Vagina (tissue), 2 donors: ENCODE data around the gene NUP210. TPM values are rescaled to one million over a fixed set of nuclear protein-coding genes. Genes with fewer than 3 reads are reported as not detected.

Experiments
- DNase-seq, 2 donors: peaks; one replicate each; pipeline ENCODE4 v3.0.0-alpha.2; 2017; ENCODE audit errors: extremely low spot score in 2 of 2
- H3K27ac ChIP-seq: fragments of 200-600 bp; sonication (generic); one replicate; pipeline ENCODE4 v1.5.1; 2019
- H3K27me3 ChIP-seq: fragments of 200-600 bp; sonication (generic); one replicate; pipeline ENCODE4 v1.5.1; 2019
- H3K36me3 ChIP-seq, 2 donors: fragments of 200-600 bp; sonication (generic); one replicate each; pipeline ENCODE4 v1.5.1; 2017 to 2019
- H3K4me1 ChIP-seq: fragments of 200-600 bp; sonication (generic); one replicate; pipeline ENCODE4 v1.5.1; 2019
- H3K4me3 ChIP-seq, 2 donors: fragments of 200-600 bp; sonication (generic); 1 replicate in 1 of 2; 2 replicates in 1 of 2; pipeline ENCODE4 v1.5.1; 2016 to 2019
- H3K9me3 ChIP-seq: fragments of 200-600 bp; sonication (generic); one replicate; pipeline ENCODE4 v1.5.1; 2019
- POLR2A ChIP-seq, 2 donors: fragments of 450-650 bp; IDR thresholded peaks; one replicate each; pipeline ENCODE4 v1.6.1; 2017; ENCODE audit warnings: antibody characterized with exemption in 2 of 2, mild to moderate bottlenecking in 2 of 2, moderate library complexity in 2 of 2
- POLR2AphosphoS5 ChIP-seq, 2 donors: sonication (generic); formaldehyde crosslinking; IDR thresholded peaks; one replicate each; pipeline ENCODE4 v1.9.0; 2017; ENCODE audit warnings: antibody characterized with exemption in 2 of 2, mild to moderate bottlenecking in 2 of 2, low read depth in 1 of 2; ENCODE audit not compliant: insufficient read depth in 1 of 2
- intact Hi-C: fragments of 100-400 bp; cut with DNase I; formaldehyde crosslinking; loops from one replicate; pipeline ENCODE4 v1.15.1; 2023
- total RNA-seq: library from RNA; depleted of rRNA; stranded (reverse); fragments of >200 nt; gene quantifications from one replicate; pipeline ENCODE4 v1.2.3, GENCODE V29; 2016
- TF ChIP-seq, protein P1 (sequence below), 3 experiments: fragments of 450-650 bp in 2 of 3; fragments of 200-600 bp in 1 of 3; sonication (generic) in 1 of 3; IDR thresholded peaks; one replicate each; pipeline ENCODE4 v1.5.1; 2017 to 2019; ENCODE audit warnings: antibody characterized with exemption in 3 of 3, mild to moderate bottlenecking in 2 of 3, moderate library complexity in 2 of 3

Gene NUP210
- total RNA-seq, 1 donor from 2014 or later: 10.1 TPM

DNA sequence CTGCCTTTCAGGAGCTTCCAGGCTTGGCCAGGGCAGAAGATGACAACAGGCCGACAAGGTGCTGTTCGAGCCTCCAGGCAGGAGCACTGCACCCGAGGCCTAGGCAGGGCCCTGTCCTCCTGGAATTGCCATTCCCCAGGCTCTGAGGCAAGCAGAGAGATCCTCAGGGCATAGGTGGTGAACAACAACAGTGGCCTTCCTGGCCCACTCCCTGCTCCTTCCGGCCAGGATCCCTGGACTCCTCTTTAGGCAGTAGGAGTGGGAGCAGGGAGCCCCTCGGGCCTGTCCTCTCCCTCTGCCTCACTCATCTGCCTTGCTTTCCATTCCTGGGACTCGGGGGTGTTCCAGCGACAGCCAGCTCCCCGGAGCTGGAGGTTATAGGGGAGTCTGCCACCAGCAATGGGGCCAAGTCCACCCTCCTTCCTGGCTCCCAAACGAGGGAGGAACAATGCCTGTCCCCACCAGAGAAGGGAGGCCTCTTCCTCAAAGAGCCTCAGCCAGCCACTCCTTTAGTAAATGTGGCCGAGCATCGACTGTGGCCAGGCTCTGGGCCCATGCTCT, 135.0 kb downstream of the NUP210 start:
- H3K27me3 ChIP-seq: peaks cover 4% of the 10 kb centered on the region

DNA sequence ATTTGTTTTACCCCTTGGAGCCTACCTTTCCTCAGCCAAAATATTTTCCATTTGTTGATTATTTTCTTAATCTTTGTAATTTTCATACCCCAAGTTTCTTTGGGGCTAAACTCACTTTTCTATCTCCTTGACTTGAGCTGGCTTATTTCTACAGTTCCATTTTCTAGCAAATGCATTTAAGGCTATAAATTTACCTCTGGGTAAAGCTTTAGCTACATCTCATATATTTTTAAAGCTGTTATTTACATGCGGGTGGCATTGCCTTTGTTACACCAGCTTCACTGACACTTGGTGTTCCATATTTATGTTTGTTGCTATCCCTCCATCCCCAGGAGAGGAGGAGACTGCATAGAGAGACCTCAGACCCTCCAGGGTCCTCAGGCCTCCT, 136.3 kb downstream of the NUP210 start:
- H3K27me3 ChIP-seq: peaks cover 4% of the 10 kb centered on the region
- H3K9me3 ChIP-seq: peaks cover 9% of the 10 kb centered on the region
- DNase-seq: no peak
- no peak overlapping the region for H3K27ac ChIP-seq
- H3K4me1 ChIP-seq: peaks cover 22% of the 10 kb centered on the region
- TF ChIP-seq, protein P1, sequence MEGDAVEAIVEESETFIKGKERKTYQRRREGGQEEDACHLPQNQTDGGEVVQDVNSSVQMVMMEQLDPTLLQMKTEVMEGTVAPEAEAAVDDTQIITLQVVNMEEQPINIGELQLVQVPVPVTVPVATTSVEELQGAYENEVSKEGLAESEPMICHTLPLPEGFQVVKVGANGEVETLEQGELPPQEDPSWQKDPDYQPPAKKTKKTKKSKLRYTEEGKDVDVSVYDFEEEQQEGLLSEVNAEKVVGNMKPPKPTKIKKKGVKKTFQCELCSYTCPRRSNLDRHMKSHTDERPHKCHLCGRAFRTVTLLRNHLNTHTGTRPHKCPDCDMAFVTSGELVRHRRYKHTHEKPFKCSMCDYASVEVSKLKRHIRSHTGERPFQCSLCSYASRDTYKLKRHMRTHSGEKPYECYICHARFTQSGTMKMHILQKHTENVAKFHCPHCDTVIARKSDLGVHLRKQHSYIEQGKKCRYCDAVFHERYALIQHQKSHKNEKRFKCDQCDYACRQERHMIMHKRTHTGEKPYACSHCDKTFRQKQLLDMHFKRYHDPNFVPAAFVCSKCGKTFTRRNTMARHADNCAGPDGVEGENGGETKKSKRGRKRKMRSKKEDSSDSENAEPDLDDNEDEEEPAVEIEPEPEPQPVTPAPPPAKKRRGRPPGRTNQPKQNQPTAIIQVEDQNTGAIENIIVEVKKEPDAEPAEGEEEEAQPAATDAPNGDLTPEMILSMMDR (IDR thresholded peaks at IDR 0.05): no peak
- TF ChIP-seq POLR2A (IDR thresholded peaks at IDR 0.05): no peak
- no peak for TF ChIP-seq POLR2AphosphoS5 (IDR thresholded peaks at IDR 0.05; ENCODE audit: insufficient read depth in 1 of 2, low read depth in 1 of 2)
- no peaks in the 10 kb centered on the region for H3K36me3 ChIP-seq
- intact Hi-C loops: no loop called here
- H3K4me3 ChIP-seq: peak overlapping the region in 1 of 2 donors; percentile 47

More for the DNA sequence above, 135.0 kb downstream of the NUP210 start:
- intact Hi-C loops: no loop called here
- no peak for DNase-seq
- H3K36me3 ChIP-seq: no peaks in the 10 kb centered on the region
- TF ChIP-seq POLR2A (IDR thresholded peaks at IDR 0.05): no peak
- no peak for TF ChIP-seq POLR2AphosphoS5 (IDR thresholded peaks at IDR 0.05; ENCODE audit: insufficient read depth in 1 of 2, low read depth in 1 of 2)
- TF ChIP-seq, protein P1 (IDR thresholded peaks at IDR 0.05): no peak
- H3K9me3 ChIP-seq: peaks cover 9% of the 10 kb centered on the region
- peaks cover 22% of the 10 kb centered on the region for H3K4me1 ChIP-seq
- no peak overlapping the region for H3K4me3 ChIP-seq
- H3K27ac ChIP-seq: no peak overlapping the region

DNA sequence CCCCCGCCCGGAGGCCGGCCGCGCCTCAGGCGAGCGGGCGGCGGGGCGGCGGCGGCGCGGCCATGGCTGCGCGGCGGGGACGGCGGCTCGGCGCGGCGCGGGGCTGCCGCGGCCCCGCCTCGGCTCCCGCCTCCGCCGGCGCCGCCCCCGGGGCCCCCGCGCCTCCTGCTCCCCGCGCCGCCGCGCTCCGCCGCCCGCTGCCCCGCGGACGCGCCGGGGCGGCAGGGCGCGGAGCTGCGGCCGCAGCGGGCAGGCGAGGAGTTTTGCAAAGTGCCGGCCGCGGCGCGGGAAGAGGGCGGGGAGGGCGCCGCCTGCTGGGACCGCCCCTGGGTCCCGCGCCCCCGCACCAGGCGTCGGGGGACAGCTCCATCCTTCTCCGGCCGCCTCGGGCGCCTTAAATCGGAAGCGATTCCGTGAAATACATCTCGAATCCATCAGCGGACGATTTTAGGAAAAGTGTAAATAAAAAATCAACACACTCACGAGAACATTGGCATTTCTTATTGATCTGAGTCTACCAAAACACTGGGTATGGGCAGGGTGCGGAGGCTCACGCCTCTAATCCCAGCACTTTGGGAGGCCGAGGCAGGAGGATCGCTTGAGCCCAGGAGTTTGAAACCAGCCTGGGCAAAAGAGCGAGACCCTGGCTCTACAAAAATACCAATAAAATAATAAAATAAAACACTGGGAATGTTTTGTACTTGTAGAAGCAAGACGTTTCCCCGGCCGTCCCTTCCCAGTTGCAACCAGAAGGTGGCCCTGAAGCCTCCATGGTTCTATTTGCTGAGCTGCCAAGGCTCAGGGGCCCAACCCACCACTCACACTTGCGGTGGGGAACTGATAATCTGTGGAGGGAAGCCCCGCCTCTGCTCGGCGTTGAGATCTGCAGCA, 136.9 kb downstream of the NUP210 start:
- Histone ChIP-seq H3K27ac (no peak overlapping the region), H3K9me3 (peaks cover 9% of the 10 kb centered on the region), H3K4me1 (peaks cover 22% of the 10 kb centered on the region), H3K4me3 (peak overlapping the region; percentile 51 to 56), H3K36me3 (no peaks in the 10 kb centered on the region), H3K27me3 (peaks cover 4% of the 10 kb centered on the region)
- no peak for DNase-seq
- TF ChIP-seq POLR2A (IDR thresholded peaks at IDR 0.05) (no peak), POLR2AphosphoS5 (IDR thresholded peaks at IDR 0.05; ENCODE audit: insufficient read depth in 1 of 2, low read depth in 1 of 2) (no peak)
- TF ChIP-seq, protein P1 (IDR thresholded peaks at IDR 0.05): peak in 1 of 3 experiments; percentile 37
- intact Hi-C loops: no loop called here

DNA sequence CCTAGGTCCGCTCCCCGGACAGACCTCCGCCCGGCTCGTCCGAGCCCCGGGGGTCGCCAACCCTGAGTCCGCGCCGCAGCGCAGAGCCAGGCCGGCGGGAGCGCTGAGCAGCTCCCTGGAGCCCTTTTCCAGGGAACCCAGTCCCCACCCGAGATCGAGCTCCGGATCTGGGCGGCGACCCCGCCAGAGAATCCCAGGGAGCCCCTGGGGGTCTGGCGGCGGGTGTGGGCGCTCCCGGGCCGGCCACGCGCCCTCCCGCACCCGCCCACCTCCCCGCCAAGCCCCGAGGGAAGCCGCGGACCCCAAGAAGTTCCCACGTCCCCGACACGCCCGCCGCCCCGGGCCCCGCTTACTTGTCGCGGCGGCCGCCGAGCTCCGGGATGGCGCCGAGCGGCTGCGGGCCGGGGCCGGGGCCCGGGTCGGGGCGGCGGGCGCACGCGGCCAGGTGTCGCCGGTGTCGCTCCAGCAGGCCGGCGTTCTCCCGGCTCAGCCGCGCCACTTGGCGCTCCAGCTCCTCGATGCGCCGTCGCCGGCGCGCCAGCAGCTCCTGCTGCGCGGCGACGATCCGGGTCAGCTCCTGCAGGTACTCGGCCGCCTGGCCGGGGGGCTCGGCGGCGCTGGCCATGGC, 137.7 kb downstream of the NUP210 start:
- intact Hi-C loops: no loop called here
- no peak for DNase-seq
- Histone ChIP-seq H3K27ac (peak overlapping the region; percentile 68), H3K27me3 (peaks cover 4% of the 10 kb centered on the region), H3K9me3 (peaks cover 9% of the 10 kb centered on the region), H3K4me1 (peaks cover 29% of the 10 kb centered on the region), H3K4me3 (peak overlapping the region; percentile 51 to 56), H3K36me3 (no peaks in the 10 kb centered on the region)
- TF ChIP-seq, protein P1 (IDR thresholded peaks at IDR 0.05): no peak
- TF ChIP-seq POLR2AphosphoS5 (IDR thresholded peaks at IDR 0.05; ENCODE audit: insufficient read depth in 1 of 2, low read depth in 1 of 2): no peak
